ENCODE data around the gene NFE2L3. TPM values are rescaled to one million over a fixed set of nuclear protein-coding genes. Genes with fewer than 3 reads are reported as not detected.

Gene NFE2L3
- total and polyA plus RNA-seq, 9 of the 15 experiments (the other 6 are each of a cell fraction or from before 2014, with no cell fraction given), result 2.9 to 16.9 (median 12.4) TPM

DNA sequence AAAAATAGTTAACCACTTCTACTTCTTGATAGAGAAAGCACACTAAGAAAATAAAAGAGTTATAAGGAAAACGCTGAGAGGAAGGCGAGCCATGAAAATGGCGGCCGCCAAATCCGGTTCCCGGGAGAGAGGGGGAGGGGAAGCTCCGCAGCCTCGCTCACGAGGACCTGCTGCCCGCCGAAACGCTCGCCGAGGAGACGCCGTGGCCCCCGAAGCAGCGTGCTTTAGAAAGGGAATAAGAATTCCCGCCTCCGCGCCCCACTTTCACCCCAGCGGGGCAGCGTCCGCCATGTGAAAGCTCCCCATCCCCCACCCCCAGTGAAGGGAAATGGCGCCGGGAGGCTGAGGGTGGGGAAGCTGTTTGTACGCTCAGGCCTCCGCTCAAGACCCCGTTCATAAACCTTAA lies 48.0 kb downstream of the NFE2L3 start (continued):
- peak in 1 of 2 experiments; percentile 68 for TF ChIP-seq E2F6 (IDR thresholded peaks at IDR 0.05; ENCODE audit: borderline replicate concordance in 1 of 2, extremely low read depth in 1 of 2, insufficient read depth in 1 of 2, insufficient read length in 1 of 2, low read depth in 1 of 2, low read length in 1 of 2, poor library complexity in 1 of 2, severe bottlenecking in 1 of 2)
- TF ChIP-seq ZBTB11 (CRISPR knock-in tag; IDR thresholded peaks at IDR 0.05), result no peak
- TF ChIP-seq PATZ1 (CRISPR knock-in tag; IDR thresholded peaks at IDR 0.05; ENCODE audit: borderline replicate concordance), result 0 out of 2 replicates have a peak, but pooled peaks have one; percentile 70
- no peak for TF ChIP-seq NUFIP1 (IDR thresholded peaks at IDR 0.05; ENCODE audit: partially characterized antibody)
- TF ChIP-seq, protein P1, sequence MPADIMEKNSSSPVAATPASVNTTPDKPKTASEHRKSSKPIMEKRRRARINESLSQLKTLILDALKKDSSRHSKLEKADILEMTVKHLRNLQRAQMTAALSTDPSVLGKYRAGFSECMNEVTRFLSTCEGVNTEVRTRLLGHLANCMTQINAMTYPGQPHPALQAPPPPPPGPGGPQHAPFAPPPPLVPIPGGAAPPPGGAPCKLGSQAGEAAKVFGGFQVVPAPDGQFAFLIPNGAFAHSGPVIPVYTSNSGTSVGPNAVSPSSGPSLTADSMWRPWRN (IDR thresholded peaks at IDR 0.05; ENCODE audit: low read depth), result no peak
- no peak for TF ChIP-seq MTA2 (IDR thresholded peaks at IDR 0.05; ENCODE audit: low read depth)
- TF ChIP-seq, protein P2, sequence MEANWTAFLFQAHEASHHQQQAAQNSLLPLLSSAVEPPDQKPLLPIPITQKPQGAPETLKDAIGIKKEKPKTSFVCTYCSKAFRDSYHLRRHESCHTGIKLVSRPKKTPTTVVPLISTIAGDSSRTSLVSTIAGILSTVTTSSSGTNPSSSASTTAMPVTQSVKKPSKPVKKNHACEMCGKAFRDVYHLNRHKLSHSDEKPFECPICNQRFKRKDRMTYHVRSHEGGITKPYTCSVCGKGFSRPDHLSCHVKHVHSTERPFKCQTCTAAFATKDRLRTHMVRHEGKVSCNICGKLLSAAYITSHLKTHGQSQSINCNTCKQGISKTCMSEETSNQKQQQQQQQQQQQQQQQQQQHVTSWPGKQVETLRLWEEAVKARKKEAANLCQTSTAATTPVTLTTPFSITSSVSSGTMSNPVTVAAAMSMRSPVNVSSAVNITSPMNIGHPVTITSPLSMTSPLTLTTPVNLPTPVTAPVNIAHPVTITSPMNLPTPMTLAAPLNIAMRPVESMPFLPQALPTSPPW (CRISPR knock-in tag; IDR thresholded peaks at IDR 0.05), result peak; percentile 73
- 0 out of 2 replicates have a peak, but pooled peaks have one; percentile 2 for TF ChIP-seq MYNN (IDR thresholded peaks at IDR 0.05)
- TF ChIP-seq MYNN (CRISPR knock-in tag; IDR thresholded peaks at IDR 0.05), result no peak
- TF ChIP-seq, protein P3, sequence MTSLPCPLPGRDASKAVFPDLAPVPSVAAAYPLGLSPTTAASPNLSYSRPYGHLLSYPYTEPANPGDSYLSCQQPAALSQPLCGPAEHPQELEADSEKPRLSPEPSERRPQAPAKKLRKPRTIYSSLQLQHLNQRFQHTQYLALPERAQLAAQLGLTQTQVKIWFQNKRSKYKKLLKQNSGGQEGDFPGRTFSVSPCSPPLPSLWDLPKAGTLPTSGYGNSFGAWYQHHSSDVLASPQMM (CRISPR knock-in tag; IDR thresholded peaks at IDR 0.05), result no peak
- TF ChIP-seq ZNF274 (IDR thresholded peaks at IDR 0.05; ENCODE audit: borderline replicate concordance, low read depth, low read length), result no peak
- TF ChIP-seq SMAD3 (CRISPR knock-in tag; conservative IDR thresholded peaks at IDR 0.05), result peak; percentile 55; the same call in 1 of the 2 replicates
- TF ChIP-seq, protein P4, sequence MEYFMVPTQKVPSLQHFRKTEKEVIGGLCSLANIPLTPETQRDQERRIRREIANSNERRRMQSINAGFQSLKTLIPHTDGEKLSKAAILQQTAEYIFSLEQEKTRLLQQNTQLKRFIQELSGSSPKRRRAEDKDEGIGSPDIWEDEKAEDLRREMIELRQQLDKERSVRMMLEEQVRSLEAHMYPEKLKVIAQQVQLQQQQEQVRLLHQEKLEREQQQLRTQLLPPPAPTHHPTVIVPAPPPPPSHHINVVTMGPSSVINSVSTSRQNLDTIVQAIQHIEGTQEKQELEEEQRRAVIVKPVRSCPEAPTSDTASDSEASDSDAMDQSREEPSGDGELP (CRISPR knock-in tag; IDR thresholded peaks at IDR 0.05; ENCODE audit: borderline replicate concordance), result 0 out of 2 replicates have a peak, but pooled peaks have one; percentile 53
- TF ChIP-seq, protein P5, sequence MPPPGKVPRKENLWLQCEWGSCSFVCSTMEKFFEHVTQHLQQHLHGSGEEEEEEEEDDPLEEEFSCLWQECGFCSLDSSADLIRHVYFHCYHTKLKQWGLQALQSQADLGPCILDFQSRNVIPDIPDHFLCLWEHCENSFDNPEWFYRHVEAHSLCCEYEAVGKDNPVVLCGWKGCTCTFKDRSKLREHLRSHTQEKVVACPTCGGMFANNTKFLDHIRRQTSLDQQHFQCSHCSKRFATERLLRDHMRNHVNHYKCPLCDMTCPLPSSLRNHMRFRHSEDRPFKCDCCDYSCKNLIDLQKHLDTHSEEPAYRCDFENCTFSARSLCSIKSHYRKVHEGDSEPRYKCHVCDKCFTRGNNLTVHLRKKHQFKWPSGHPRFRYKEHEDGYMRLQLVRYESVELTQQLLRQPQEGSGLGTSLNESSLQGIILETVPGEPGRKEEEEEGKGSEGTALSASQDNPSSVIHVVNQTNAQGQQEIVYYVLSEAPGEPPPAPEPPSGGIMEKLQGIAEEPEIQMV (tag; conservative IDR thresholded peaks at IDR 0.05; ENCODE audit: low read depth), result peak; percentile 65; the same call in 1 of the 2 replicates
